GM12878 (cell line): Measurements from ENCODE around the gene PLGRKT. TPM values are rescaled to one million over a fixed set of nuclear protein-coding genes. Genes with fewer than 3 reads are reported as not detected.
A peak's percentile ranks its signal among the peaks of the same experiment; 100 is the strongest.

ENCODE experiments used
- ATAC-seq: fragments of 200-7000 bp; cut with Tn5 transposase; 3 replicates; pipeline ENCODE4 v1.9.1; 2020; ENCODE audit warnings: mild to moderate bottlenecking, moderate library complexity
- BruUV-seq: library from RNA; stranded (reverse); fragments of 400-500 nt; replicated peaks from 2 replicates; lab custom pipeline; 2021; lab: Mats Ljungman, UMichigan
- CTCF ChIA-PET: fragments of 300-600 bp; sonication (Branson Sonifier 250); formaldehyde crosslinking; extraction: SDS; loops from one replicate; lab custom pipeline; 2021; ENCODE audit warnings: inconsistent platforms; lab: Yijun Ruan, JAX
- POLR2A ChIA-PET: fragments of 350-600 bp; formaldehyde crosslinking; extraction: SDS; loops from one replicate; lab custom pipeline; 2021; ENCODE audit warnings: inconsistent platforms; lab: Charles Lee
- RAD21 ChIA-PET: fragments of 300-600 bp; sonication (Branson Sonifier 250); formaldehyde crosslinking; loops from one replicate; lab custom pipeline; 2023; ENCODE audit warnings: antibody characterized with exemption; ENCODE audit not compliant: unreplicated experiment; lab: Charles Lee
- SMC1A ChIA-PET: fragments of 300-600 bp; sonication (Branson Sonifier 250); formaldehyde crosslinking; loops from one replicate; lab custom pipeline; 2023; ENCODE audit not compliant: unreplicated experiment, uncharacterized antibody; lab: Charles Lee
- DNase-seq: peaks from one replicate; pipeline ENCODE4 v3.0.0-alpha.2; 2011; ENCODE audit warnings: low read depth, low spot score
- FAIRE-seq: peaks from 3 replicates; lab custom pipeline; 2011; peaks lifted over from hg19 to GRCh38; lab: Jason Lieb, UNC
- H2AFZ ChIP-seq: 2 replicates; pipeline ENCODE4 v1.6.0; 2011; ENCODE audit warnings: low read depth, low read length, control low read depth; ENCODE audit not compliant: control insufficient read depth
- H3K27ac ChIP-seq: 2 replicates; pipeline ENCODE4 v1.5.1; 2011; ENCODE audit warnings: control low read depth; ENCODE audit not compliant: control insufficient read depth, insufficient read depth
- H3K27me3 ChIP-seq, 2 experiments: replicated peaks in 1 of 2; 2 replicates each; pipeline versions ENCODE4 v1.6.0 to v1.6.1; 2011; ENCODE audit warnings: low read length in 1 of 2; ENCODE audit not compliant: control insufficient read depth in 2 of 2, insufficient read depth in 2 of 2
- H3K36me3 ChIP-seq, 2 experiments: 2 replicates each; pipeline ENCODE4 v1.5.1; 2011; ENCODE audit warnings: low read length in 1 of 2; ENCODE audit not compliant: control insufficient read depth in 2 of 2, insufficient read depth in 2 of 2
- H3K4me1 ChIP-seq: 2 replicates; pipeline ENCODE4 v1.6.1; 2011; ENCODE audit warnings: mild to moderate bottlenecking, low read length, moderate library complexity, mixed read lengths; ENCODE audit not compliant: control insufficient read depth, insufficient read depth
- H3K4me2 ChIP-seq: 2 replicates; pipeline ENCODE4 v1.6.0; 2011; ENCODE audit warnings: control low read depth; ENCODE audit not compliant: control insufficient read depth, insufficient read depth
- H3K4me3 ChIP-seq: fragments of 200-600 bp; sonication (generic); 2 replicates; pipeline ENCODE4 v1.5.1; 2016
- H3K79me2 ChIP-seq: 2 replicates; pipeline ENCODE4 v1.6.0; 2011; ENCODE audit warnings: low read length; ENCODE audit not compliant: control insufficient read depth, insufficient read depth
- H3K9ac ChIP-seq: 2 replicates; pipeline ENCODE4 v1.8.0; 2011; ENCODE audit warnings: low read length, control low read depth, mixed read lengths; ENCODE audit not compliant: control insufficient read depth, insufficient read depth
- H3K9me3 ChIP-seq: replicated peaks from 3 replicates; pipeline ENCODE4 v1.5.1; 2011; ENCODE audit warnings: mild to moderate bottlenecking, low read length; ENCODE audit not compliant: control insufficient read depth, insufficient read depth
- H4K20me1 ChIP-seq: 2 replicates; pipeline ENCODE4 v1.6.0; 2011; ENCODE audit not compliant: control insufficient read depth, insufficient read depth
- MEF2A ChIP-seq: IDR thresholded peaks from 2 replicates; pipeline ENCODE4 v1.6.1; 2011; ENCODE audit warnings: low read depth, mild to moderate bottlenecking, low read length, moderate library complexity; ENCODE audit not compliant: insufficient read depth
- NFIC ChIP-seq: IDR thresholded peaks from 2 replicates; pipeline ENCODE4 v1.6.1; 2012; ENCODE audit warnings: low read depth, mild to moderate bottlenecking, inconsistent platforms, low read length, moderate library complexity
- RAD21 ChIP-seq: IDR thresholded peaks from 2 replicates; pipeline ENCODE4 v1.6.1; 2011; ENCODE audit warnings: mild to moderate bottlenecking, low read depth, low read length, moderate library complexity; ENCODE audit not compliant: insufficient read depth
- ZBTB11 ChIP-seq: fragments of 450-650 bp; formaldehyde crosslinking; IDR thresholded peaks from 2 replicates; pipeline ENCODE4 v1.5.0; 2022; ENCODE audit warnings: mild to moderate bottlenecking, missing genetic modification characterization
- WGBS: methylation state at CpG from one replicate; pipeline ENCODE4 v1.1.6; 2016; ENCODE audit warnings: low lambda C conversion rate; ENCODE audit not compliant: insufficient replicate concordance, insufficient coverage; ENCODE audit errors: missing lambda C conversion rate; 5-methylcytosine and 5-hydroxymethylcytosine counted together
- in situ Hi-C: fragments of 300-500 bp; cut with MboI; formaldehyde crosslinking; loops from 9 replicates; pipeline ENCODE4 v1.14.3; 2018; ENCODE audit warnings: mixed read lengths
- intact Hi-C: fragments of 100-400 bp; cut with micrococcal nuclease; formaldehyde crosslinking; loops from one replicate; pipeline ENCODE4 v1.14.2; 2022; ENCODE audit not compliant: unreplicated experiment
- polyA plus RNA-seq, 11 experiments: library from polyadenylated mRNA; depleted of rRNA in 4 of 11; unstranded in 6 of 11; stranded (reverse) in 5 of 11; fragments of >200 nt; fragmentation: Nextera tagmentation in 4 of 11; fragmentation: Illumina TruSeq in 1 of 11; extraction: Ambion mirVana in 4 of 11; extraction: Trizol in 1 of 11; gene quantifications; 1 replicate in 1 of 11; 2 replicates in 10 of 11; pipeline versions ENCODE4 v1.2.1 to v1.2.3, GENCODE V29; 2011 to 2016; ENCODE audit warnings: inconsistent platforms in 2 of 11, missing spikeins in 2 of 11, low read depth in 1 of 11
- total RNA-seq, 4 experiments: library from RNA; depleted of rRNA in 3 of 4; stranded (reverse); fragments of >200 nt in 3 of 4; fragmentation: Illumina TruSeq in 1 of 4; extraction: Trizol in 1 of 4; gene quantifications; 2 replicates each; pipeline versions ENCODE4 v1.2.1 to v1.2.3, GENCODE V29; 2013 to 2021

PLGRKT gene
- total and polyA plus RNA-seq, 10 of the 15 experiments (the other 5 are each of a cell fraction or from before 2014, with no cell fraction given), result 25.2 to 72.3 (median 38.4) TPM

- Histone ChIP-seq H2AFZ (peak overlapping the region; percentile 62; the same call in 1 of the 2 replicates), H3K4me1 (peaks cover 38% of the 10 kb centered on the region), H3K27ac (peak overlapping the region; percentile 97), H4K20me1 (no peaks in the 10 kb centered on the region), H3K9ac (no peak overlapping the region), H3K79me2 (peaks cover 25% of the 10 kb centered on the region), H3K9me3 (no peaks in the 10 kb centered on the region), H3K27me3 (no peaks in the 10 kb centered on the region), H3K4me3 (no peak overlapping the region), H3K4me2 (peak overlapping the region; percentile 36; the same call in 1 of the 2 replicates), H3K36me3 (no peaks in the 10 kb centered on the region)
- no TSS peak for BruUV-seq
- WGBS, result 89% methylated on average over 3 of the region's 3 CpGs
- ChIA-PET POLR2A (interaction anchor here (1.0 to 5.5 kb wide), 3 partner anchors 8 to 137 kb away, joined by 3 to 66 read pairs (median 58); partner anchors contain the start of gene PLGRKT), CTCF (interaction anchor here (0.8 to 4.6 kb wide), 6 partner anchors 8 to 684 kb away, joined by 3 to 172 read pairs (median 5); partner anchors contain the start of gene PDCD1LG2), SMC1A (interaction anchor here (0.6 to 5.6 kb wide), 10 partner anchors 8 to 685 kb away, joined by 3 to 161 read pairs (median 6); partner anchors contain the start of genes PDCD1LG2 and PLGRKT), RAD21 (interaction anchor here (0.9 to 5.3 kb wide), 6 partner anchors 7 to 684 kb away, joined by 4 to 149 read pairs (median 72); partner anchors contain the start of genes PDCD1LG2 and PLGRKT)
- intact Hi-C loops (loop anchor here (10.0 kb wide), 1 partner anchor 782 kb away; the partner anchor contains the start of genes PLPP6 and SPATA6L), in situ Hi-C loops (no loop called here)
- ATAC-seq (no peak), FAIRE-seq (peak; percentile 13), DNase-seq (no peak)
- TF ChIP-seq MEF2A, result 0 out of 2 replicates have a peak, but pooled peaks have one; percentile 15
- TF ChIP-seq ZBTB11 (CRISPR knock-in tag), result no peak
- TF ChIP-seq RAD21, result 0 out of 2 replicates have a peak, but pooled peaks have one; percentile 11
- TF ChIP-seq NFIC, result peak; percentile 46; the same call in 1 of the 2 replicates
Observed at GRCh38 chr9:5446451-5447236, 8.9 kb upstream of the PLGRKT start.
